Islet precursor cell (in vitro differentiated cells): ENCODE results near the gene PHF21A.

Experiments used
- DNase-seq: peaks from one replicate; pipeline ENCODE4 v3.0.0-alpha.2; 2018

The PHF21A gene

DNA sequence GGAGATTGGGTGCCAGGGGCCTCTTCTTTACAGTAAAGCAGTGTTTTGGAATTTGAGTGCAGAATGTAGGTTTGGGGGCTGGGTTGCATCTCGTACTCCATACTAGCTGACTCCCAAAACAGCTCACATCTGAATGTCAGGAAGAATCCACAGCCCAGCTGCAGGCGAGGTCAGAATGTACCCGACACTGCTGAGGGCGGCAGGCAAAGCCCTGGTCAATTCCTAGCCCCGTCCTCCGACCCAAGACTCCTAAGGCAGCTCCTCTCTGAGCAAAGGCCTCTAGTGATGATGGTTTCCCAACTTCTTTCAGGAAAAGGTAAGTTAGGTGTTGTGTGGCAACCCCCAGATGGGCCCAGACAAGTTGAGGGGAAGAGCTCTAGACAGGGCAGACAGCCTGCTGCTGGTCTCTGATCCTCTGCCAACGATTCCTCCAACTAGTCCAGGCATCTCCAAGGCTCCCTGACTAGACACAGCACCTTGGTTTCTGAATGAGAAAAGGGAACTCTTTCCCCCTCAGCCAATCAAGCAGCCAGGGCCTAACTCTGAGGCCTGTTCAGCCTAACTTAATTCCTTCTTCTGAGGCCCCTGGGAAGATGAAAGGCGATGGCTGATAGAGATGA, 190.2 kb downstream of the PHF21A start:
- DNase-seq = peak; percentile 43

DNA sequence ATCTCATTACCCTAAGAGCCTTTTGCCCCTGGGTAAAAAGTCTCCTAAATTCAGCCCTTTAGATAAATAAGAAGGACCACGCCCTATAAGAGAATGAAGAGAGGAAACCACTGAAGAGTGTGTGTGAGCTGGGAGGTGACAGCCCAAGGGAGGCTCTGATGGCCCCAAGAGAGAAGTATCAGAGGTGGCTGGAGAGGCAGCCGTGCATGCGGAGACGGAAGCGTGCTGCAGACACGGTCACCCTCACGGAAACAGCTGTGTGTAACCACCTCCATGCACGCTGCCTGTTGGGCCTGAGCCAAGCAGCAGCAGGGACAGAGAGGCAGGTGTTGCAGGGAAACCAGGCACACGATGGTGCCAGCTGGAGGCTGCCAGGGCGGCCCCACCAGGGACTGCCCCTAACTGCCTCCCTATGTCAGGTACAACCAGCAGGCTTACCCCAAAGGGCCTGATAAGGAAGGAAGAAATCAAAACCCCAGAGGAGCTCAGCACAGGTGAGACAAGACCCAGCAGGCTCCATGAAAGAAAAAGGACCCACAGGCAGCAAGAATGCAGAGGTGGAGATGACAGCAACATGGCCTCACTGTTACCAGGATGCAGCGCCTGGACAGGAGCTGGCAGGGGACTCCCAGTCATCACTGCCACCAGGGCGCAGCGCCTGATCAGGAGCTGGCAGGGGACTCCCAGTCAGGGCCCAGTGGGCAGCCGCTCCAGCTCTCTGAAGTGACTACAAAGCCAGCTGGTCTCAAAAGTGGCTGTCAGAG, 191.0 kb downstream of the PHF21A start:
- peak; percentile 55 for DNase-seq

DNA sequence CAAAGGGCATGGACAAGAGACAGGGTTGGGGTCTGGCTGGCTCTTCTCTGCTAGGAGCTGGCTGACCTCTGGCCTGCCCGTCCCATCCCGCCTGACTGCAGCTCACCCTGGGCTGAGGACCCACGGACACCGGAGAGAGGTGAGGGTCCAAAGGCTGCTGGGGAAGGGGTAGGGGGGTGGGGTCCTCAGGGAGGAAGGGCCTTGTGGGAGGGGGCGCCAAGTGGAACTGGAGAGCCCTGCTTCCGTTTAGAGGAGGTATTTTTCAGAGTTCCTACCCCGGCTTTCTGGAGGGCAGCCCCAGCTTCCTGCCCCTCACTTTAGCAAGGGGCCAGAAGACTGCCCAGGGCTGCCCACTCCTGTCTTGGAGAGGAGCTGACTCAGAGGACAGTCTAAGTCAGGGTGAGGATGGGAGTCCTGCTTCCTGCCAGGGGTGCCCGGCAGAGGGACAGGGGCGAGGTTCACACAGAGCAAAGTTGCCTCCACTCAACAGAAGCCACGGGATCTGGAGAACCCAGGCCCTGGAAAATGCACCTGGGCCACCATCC, 191.7 kb downstream of the PHF21A start:
- peak; percentile 49 for DNase-seq

DNA sequence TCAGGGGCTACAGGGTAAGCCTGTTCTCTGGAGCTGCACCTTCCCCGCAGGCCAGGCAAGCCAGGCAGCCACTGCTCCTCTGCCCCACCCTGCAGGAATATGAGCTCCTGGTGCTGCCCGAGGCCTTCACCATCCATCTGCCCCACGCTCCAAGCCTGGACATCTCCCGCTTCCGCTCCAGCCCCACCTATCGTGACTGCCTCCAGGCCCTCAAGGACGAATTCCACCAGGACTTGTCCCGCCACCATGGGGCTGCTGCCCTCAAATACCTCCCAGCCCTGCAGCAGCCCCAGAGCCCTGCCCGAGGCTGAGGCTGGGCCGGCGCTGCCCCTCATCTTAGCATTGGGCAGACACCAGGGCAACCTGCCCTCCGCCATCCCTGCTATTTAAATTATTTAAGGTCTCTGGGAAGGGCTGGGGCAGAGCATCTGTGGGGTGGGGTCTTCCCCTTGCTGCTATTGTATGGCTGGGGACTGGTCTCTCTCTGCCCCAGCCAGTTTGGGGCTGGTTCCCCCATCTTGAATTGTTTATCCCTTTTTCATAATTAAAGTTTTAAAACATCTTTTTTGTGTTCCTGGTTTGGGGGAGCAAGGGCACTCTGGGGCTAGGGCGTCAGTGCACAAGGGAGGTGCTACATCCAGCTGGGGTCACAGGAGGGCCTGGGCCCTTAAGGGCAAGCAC, 192.6 kb downstream of the PHF21A start:
- peak; percentile 66 for DNase-seq

DNA sequence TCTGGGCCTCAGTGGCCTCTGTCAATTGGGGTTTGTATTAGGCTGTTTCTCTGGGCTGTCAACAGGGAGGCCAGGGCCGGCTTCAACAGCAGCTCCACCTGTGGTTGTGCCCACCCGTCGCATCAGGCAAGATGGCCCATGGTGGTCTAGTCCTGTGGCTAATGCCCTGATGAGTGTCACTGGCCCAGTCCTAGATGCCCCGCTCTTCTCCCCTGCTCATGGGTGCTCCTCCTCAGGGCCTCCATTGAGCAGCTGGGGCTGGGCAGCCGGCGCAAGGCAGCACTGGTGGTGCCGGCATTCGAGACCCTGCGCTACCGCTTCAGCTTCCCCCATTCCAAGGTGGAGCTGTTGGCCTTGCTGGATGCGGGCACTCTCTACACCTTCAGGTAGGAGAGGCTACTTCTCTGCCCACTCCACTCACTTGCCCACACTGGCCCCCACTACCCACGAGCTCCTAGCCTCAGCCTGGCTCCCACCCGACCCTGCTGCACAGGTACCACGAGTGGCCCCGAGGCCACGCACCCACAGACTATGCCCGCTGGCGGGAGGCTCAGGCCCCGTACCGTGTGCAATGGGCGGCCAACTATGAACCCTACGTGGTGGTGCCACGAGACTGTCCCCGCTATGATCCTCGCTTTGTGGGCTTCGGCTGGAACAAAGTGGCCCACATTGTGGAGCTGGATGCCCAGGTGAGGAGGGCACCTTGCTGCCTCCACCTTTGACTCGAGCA, 193.4 kb downstream of the PHF21A start:
- DNase-seq = peak; percentile 50

DNA sequence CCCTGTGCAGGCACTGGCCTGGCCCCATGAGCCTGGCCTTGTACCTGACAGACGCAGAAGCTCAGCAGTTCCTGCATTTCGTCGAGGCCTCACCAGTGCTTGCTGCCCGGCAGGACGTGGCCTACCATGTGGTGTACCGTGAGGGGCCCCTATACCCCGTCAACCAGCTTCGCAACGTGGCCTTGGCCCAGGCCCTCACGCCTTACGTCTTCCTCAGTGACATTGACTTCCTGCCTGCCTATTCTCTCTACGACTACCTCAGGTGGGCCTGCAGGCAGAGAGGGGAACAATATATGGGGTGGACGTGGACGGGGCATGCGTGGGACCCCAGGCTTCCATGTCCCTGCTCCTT, 193.9 kb downstream of the PHF21A start:
- DNase-seq = peak; percentile 48

DNA sequence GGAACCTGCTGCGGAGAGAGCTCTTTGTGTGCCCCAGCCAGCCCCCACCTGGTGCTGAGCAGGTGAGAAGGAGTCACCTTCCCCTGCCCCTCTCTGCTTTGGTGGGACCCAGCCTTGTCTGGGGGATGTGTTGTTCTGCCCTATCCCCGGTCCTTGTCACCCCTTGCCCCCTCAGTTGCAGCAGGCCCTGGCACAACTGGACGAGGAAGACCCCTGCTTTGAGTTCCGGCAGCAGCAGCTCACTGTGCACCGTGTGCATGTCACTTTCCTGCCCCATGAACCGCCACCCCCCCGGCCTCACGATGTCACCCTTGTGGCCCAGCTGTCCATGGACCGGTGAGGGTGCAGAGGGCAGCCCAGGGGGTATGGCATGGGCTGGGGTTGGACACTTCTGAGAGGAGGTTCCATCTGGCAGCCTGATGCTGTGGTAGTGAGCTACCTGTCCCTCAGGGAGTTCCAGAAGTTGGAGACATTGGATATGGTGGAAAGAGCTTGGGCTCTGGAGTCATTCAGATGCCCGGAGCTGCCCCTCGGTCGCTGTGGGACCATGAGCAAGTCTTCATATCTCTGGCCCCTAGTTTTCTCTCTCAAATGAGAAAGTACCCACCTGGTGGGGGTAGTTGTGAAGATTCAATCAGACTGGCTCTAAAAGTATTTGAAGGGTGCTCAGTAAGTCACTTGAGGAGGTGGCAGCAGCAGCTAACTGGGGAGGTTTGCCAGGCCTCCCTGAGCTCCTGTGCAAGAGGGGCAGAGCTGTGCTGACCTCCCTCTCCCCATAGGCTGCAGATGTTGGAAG, 194.5 kb downstream of the PHF21A start:
- peak; percentile 45 for DNase-seq

DNA sequence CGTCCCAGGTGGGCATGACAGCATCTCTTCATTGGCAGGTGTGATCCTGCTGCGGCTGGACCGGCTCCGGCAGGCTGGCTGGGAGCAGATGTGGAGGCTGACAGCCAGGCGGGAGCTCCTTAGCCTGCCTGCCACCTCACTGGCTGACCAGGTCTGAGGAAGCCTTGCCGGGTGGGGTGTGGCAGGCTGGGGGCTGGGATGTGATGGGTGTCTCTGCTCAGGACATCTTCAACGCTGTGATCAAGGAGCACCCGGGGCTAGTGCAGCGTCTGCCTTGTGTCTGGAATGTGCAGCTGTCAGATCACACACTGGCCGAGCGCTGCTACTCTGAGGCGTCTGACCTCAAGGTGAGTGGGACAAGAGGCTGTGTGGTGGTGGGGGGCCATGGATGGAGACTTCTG, 195.3 kb downstream of the PHF21A start:
- peak; percentile 77 for DNase-seq

DNA sequence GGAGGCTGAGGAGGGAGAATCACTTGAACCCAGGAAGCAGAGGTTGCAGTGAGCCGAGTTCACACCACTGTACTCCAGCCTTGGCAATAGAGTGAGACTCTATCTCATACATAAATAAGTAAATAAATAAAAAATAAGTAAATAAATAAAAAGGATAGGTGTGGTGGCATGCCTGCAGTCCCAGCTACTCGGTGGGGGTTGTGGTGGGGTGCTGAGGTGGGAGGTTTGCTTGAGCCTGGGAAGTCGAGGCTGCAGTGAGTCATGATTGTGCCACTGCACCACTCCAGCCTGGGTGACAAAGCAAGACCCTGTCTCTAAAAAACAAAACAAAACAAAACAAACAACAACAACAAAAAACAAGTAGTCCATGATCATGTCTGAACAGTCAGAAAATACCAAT, 195.7 kb downstream of the PHF21A start:
- DNase-seq = no peak

DNA sequence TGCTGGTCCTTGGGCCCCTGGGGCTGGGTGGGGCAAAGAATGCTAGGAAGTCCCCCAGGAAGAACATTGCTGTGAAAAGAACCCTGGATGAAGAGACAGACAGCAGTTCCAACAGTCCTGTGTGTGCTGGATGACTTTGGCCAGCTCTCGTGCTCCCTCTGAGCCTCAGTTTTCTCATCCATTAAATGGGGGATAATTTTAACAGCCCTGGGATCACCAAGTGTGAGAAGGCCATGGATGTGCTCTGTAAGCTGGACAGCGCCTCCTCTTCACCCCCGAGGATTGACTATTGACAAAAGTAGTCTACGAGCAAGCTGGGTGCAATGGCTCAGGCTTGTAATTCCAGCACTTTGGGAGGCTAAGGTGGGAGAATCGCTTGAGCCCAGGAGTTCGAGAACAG, 196.3 kb downstream of the PHF21A start:
- DNase-seq = no peak

DNA sequence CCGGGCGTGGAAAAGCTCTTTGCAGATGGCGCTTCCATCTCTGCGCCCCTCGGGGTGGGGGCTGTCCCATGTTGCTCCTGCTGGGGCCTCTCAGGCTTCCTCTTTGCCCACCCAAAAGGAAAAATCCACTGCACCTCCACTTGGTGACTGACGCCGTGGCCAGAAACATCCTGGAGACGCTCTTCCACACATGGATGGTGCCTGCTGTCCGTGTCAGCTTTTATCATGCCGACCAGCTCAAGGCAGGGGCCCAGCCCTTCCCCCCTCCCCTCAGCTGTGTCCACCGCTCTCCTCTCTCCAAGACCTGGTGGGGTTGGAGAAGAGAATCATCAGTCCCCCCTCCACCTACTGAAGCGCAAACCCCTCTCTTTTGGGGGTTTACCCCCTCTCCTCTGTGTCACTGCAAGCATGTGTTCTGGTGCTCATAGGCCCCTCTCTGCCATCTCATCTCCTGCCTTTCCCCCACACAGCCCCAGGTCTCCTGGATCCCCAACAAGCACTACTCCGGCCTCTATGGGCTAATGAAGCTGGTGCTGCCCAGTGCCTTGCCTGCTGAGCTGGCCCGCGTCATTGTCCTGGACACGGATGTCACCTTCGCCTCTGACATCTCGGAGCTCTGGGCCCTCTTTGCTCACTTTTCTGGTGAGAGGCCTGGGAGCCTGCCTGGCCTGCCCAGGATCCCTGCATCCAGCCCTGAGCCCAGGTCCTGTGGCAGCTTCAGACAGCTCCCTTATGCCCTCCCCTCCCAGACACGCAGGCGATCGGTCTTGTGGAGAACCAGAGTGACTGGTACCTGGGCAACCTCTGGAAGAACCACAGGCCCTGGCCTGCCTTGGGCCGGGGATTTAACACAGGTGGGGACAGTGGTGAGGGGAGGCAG, 197.0 kb downstream of the PHF21A start:
- DNase-seq = peak; percentile 51

DNA sequence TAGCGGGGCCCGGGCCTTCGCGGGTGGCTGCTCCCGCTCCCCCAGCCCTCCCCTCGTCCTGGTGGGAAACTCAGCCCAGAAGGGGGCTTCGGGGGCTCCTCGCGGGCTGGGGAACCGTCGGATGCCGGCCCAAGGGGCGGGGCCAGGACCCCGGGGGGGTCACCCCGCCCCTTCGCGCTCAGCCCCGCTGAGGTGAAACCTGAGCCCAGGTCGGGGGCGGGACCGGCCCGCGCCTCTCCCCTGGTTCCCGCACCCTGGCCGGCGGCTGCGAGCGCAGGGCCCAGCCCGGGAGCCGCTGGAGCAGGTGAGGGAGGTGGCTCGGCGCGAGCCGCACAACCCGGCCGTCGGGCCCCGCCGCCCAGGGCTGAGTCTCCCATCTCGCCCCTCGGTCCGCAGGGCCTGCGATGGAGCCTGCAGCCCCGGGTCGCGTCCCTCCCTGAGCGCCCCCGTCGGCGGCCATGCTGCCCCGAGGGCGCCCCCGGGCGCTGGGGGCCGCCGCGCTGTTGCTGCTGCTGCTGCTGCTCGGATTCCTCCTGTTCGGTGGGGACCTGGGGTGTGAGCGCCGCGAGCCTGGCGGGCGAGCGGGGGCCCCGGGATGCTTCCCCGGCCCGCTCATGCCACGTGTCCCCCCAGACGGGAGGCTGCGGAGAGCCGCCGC, 198.7 kb downstream of the PHF21A start, which contains the start of gene LARGE2:
Gene LARGE2 (plus strand): TSS at position 232 of the 658 bp plus-strand sequence. CDS start 227 bp downstream, at position 459.
- peak; percentile 85 for DNase-seq

DNA sequence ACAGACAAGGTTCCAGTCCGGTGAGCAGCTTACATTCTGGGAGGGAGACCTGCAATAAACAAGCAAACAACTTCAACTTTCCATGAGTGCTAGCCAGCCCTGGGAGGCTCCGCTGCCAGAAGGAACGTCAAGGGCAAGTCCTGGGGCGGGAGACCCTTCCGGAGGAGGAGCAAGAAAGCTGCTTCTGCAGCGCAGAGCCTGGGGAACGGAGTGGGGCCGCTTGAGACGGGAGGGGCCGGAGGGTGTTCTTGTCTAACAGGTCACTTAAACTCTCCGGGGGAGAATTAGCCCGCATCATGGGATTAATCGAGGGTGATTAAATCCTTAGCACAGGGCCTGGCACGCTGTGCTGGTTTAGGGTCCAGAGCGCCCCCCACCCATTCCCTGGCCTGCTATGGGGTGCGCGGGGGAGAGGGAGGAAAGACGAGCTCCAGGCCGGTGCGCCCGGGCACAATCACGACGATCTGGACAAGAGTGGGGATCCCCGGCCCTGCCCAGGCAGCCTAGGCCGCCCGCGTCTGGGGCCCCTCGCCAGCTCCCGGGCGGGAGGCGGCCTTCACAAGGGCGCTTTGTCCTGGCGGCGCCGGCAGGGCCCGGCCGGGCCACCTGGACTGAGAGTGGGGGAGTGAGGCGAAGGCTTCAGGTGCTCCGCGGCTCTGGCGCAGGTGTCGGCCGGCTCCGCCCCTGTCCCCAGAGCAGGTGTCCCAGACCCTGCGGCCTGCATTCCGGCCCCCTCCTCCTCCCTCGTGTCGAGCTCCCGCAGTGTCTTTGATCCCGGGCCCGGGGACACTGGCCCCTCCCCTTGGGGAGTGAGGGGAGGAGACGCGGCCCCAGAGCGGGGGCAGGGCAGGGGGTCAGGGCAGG, 199.5 kb downstream of the PHF21A start:
- DNase-seq = peak; percentile 90

DNA sequence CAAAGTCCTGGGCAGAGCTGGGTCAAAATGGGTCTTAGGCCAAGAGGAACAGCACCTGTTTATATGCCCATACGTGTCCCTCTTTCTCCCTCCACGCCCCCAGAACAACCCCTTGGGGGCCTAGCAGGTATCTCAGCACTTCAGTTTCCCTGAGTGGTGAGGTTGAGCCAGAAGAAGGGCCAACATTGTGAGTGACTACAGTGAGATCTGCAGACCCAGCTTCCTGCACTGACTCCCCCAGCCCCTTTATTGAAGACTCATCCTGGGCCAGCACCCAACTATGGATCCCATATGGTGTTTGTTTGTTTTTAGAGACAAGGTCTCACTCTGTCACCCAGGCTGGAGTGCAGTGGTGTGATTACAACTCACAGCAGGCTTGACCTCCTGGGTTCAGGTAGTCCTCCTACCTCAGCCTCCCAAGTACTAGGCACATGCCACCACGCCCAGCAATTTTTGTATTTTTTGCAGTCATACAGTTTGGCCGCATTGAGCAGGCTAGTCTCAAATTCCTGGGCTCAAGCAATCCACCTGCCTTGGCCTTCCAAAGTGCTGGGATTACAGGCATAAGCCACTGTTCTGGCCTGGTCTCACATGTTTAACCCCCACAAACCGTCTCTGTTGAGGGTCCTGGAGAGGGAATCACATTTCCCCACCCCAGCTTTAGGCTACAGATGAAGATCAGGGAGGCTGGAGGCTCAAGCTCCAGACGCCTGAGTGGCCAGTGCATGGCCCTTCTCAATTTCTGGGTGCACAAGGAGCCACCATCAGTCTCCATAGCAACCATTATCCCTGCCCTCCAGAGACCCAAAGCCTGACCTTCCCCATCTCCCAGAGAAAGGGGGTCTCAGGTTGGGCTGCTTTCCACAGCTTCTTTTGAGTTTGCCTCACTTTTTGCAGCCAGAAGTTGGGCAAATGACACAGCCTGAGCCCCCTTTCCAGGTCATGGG, 200.4 kb downstream of the PHF21A start:
- DNase-seq = no peak

DNA sequence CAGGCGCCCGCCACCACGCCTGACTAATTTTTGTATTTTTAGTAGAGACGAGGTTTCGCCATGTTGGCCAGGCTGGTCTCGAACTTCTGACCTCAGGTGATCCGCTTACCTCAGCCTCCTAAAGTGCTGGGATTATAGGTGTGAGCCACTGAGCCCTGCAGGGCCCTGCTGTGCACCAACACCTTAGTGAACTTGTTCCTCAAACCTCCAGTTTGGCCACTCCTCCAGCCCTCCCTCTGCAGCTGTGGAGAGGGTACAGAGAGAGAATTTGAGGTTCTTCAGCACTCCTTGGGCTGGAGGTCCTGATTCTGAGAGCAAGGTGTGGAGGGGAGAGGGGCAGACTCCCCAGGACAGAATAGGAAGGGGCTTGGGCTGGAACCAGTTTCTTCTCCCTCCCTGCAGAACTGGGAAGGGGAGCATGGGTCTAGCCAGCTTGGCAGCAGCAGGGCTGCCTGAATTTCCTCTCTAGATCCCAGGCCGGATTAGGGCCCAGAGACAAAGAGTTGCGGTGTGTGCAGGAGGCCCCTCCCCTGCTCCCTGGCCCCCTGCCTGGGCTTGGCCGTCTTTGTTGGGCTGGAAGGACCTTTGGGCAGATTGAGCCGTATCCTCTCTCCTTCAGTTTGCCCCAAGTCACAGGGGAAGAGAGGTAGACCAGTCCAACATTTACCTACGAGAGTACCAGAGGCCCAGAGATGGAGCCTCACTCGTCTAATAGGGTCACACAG, 201.3 kb downstream of the PHF21A start:
- DNase-seq = no peak

DNA sequence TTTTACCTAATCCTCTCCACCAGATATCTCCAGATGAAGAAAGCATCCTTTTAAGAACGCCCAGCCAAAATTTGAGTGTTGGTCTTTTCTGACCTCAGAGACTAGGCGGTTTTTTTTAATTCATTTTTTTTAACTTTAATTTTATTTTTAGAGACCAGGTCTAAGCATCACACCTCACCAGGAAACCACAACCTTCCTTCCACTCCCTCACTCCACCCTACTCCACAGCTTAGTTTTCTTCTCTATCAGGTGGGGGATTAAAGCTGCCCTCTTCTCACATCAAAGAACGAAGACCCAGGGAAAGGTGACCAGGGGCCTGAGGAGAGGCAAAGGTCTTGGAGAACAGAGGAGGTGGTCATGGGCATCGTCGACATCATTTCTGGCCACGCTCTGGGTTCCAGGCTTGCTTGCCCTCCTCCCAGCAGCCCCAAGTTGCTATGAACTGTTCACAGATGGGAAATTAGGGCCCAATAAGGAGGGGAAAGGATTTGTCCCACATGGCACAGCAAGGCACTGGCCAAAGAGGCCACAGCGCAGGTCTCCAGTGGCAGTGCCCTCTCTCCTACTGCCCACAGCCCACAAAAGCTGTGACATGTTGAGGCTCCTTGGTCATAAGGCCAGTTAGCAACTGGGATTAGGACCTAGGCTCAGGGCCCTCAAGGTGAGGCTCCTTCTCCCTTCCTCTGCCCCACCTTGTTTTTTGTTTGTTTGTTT, 202.1 kb downstream of the PHF21A start:
- no peak for DNase-seq
